K562 (cell line): Measurements from ENCODE around the gene DHPS. TPM values are rescaled to one million over a fixed set of nuclear protein-coding genes. Genes with fewer than 3 reads are reported as not detected.

Experiments
- BCL6 ChIP-seq: fragments of 250-450 bp; sonication (Bioruptor Pico); IDR thresholded peaks from 2 replicates; pipeline ENCODE4 v1.4.0; 2020
- BCOR ChIP-seq: fragments of 450-650 bp; IDR thresholded peaks from 2 replicates; pipeline ENCODE4 v1.6.1; 2016
- CREM ChIP-seq: IDR thresholded peaks from 2 replicates; pipeline ENCODE4 v1.6.1; 2014; ENCODE audit warnings: antibody characterized with exemption, low read depth
- ETS1 ChIP-seq: conservative IDR thresholded peaks from 2 replicates; pipeline ENCODE4 v1.6.1; 2011; ENCODE audit warnings: low read depth, mild to moderate bottlenecking, low read length; ENCODE audit not compliant: control insufficient read depth
- GABPA ChIP-seq: fragments of 200-800 bp; sonication (Bioruptor generic); conservative IDR thresholded peaks from 2 replicates; pipeline ENCODE4 v1.6.1; 2016; ENCODE audit warnings: low read depth, missing genetic modification characterization, missing compliant biosample characterization
- GABPB1 ChIP-seq: sonication (generic); formaldehyde crosslinking; IDR thresholded peaks from 2 replicates; pipeline ENCODE4 v1.8.0; 2022; ENCODE audit warnings: mild to moderate bottlenecking, missing genetic modification reagents
- HCFC1 ChIP-seq: IDR thresholded peaks from 2 replicates; pipeline ENCODE4 v1.6.1; 2012; ENCODE audit warnings: low read depth, low read length, improper control_type of control experiment
- JUND ChIP-seq, 2 experiments: IDR thresholded peaks; 2 replicates in 1 of 2; 3 replicates in 1 of 2; pipeline ENCODE4 v1.6.1; 2011; ENCODE audit warnings: borderline replicate concordance in 2 of 2, low read depth in 2 of 2, low read length in 2 of 2, improper control_type of control experiment in 1 of 2, missing biosample characterization in 1 of 2, missing genetic modification characterization in 1 of 2, missing genetic modification reagents in 1 of 2
- L3MBTL2 ChIP-seq: fragments of 450-650 bp; IDR thresholded peaks from 2 replicates; pipeline ENCODE4 v1.6.1; 2016; ENCODE audit warnings: mild to moderate bottlenecking, moderate library complexity
- MCM7 ChIP-seq, 2 experiments: fragments of 450-650 bp; IDR thresholded peaks; 2 replicates each; pipeline ENCODE4 v1.6.1; 2016 to 2018
- MXI1 ChIP-seq: IDR thresholded peaks from 2 replicates; pipeline ENCODE4 v1.6.1; 2011; ENCODE audit warnings: low read depth, mild to moderate bottlenecking, improper control_type of control experiment, low read length
- ZBTB7A ChIP-seq: IDR thresholded peaks from 2 replicates; pipeline ENCODE4 v1.6.1; 2011; ENCODE audit warnings: low read depth, mild to moderate bottlenecking, low read length, moderate library complexity, borderline replicate concordance; ENCODE audit not compliant: control insufficient read depth
- ZNF282 ChIP-seq: sonication (generic); formaldehyde crosslinking; IDR thresholded peaks from 2 replicates; pipeline ENCODE4 v1.8.1; 2023; ENCODE audit warnings: missing genetic modification reagents
- ZNF449 ChIP-seq: fragments of 250-450 bp; sonication (Bioruptor Pico); IDR thresholded peaks from 2 replicates; pipeline ENCODE4 v1.8.0; 2022; ENCODE audit warnings: moderate library complexity, mild to moderate bottlenecking, inconsistent platforms
- polyA plus RNA-seq, 8 experiments: library from polyadenylated mRNA; depleted of rRNA in 4 of 8; stranded (reverse) in 5 of 8; unstranded in 3 of 8; fragments of >200 nt; fragmentation: Nextera tagmentation in 2 of 8; fragmentation: Illumina TruSeq in 1 of 8; extraction: Ambion mirVana in 2 of 8; extraction: Trizol in 1 of 8; gene quantifications; 2 replicates each; pipeline versions ENCODE4 v1.2.1 to v1.2.3, GENCODE V29; 2011 to 2014; ENCODE audit warnings: inconsistent platforms in 1 of 8, missing spikeins in 1 of 8
- total RNA-seq, 7 experiments: library from RNA; depleted of rRNA in 6 of 7; stranded (reverse); fragments of >200 nt in 6 of 7; fragmentation: Illumina TruSeq in 2 of 7; extraction: Trizol in 2 of 7; gene quantifications; 2 replicates each; pipeline versions ENCODE4 v1.2.1 to v1.2.3, GENCODE V29; 2011 to 2021; ENCODE audit warnings: low replicate concordance in 1 of 7
- TF ChIP-seq, protein P1 (sequence below): sonication (generic); formaldehyde crosslinking; IDR thresholded peaks from 2 replicates; pipeline ENCODE4 v1.8.0; 2023; ENCODE audit warnings: missing genetic modification reagents, mild to moderate bottlenecking, borderline replicate concordance
- TF ChIP-seq, protein P2 (sequence below): sonication (generic); formaldehyde crosslinking; IDR thresholded peaks from 2 replicates; pipeline ENCODE4 v1.8.0; 2022; ENCODE audit warnings: missing genetic modification reagents, mild to moderate bottlenecking, moderate library complexity, borderline replicate concordance

DHPS gene
- total and polyA plus RNA-seq, 9 of the 15 experiments (the other 6 are each of a cell fraction or from before 2014, with no cell fraction given) = 47.1 to 110 (median 79.9) TPM

- TF ChIP-seq, protein P1, sequence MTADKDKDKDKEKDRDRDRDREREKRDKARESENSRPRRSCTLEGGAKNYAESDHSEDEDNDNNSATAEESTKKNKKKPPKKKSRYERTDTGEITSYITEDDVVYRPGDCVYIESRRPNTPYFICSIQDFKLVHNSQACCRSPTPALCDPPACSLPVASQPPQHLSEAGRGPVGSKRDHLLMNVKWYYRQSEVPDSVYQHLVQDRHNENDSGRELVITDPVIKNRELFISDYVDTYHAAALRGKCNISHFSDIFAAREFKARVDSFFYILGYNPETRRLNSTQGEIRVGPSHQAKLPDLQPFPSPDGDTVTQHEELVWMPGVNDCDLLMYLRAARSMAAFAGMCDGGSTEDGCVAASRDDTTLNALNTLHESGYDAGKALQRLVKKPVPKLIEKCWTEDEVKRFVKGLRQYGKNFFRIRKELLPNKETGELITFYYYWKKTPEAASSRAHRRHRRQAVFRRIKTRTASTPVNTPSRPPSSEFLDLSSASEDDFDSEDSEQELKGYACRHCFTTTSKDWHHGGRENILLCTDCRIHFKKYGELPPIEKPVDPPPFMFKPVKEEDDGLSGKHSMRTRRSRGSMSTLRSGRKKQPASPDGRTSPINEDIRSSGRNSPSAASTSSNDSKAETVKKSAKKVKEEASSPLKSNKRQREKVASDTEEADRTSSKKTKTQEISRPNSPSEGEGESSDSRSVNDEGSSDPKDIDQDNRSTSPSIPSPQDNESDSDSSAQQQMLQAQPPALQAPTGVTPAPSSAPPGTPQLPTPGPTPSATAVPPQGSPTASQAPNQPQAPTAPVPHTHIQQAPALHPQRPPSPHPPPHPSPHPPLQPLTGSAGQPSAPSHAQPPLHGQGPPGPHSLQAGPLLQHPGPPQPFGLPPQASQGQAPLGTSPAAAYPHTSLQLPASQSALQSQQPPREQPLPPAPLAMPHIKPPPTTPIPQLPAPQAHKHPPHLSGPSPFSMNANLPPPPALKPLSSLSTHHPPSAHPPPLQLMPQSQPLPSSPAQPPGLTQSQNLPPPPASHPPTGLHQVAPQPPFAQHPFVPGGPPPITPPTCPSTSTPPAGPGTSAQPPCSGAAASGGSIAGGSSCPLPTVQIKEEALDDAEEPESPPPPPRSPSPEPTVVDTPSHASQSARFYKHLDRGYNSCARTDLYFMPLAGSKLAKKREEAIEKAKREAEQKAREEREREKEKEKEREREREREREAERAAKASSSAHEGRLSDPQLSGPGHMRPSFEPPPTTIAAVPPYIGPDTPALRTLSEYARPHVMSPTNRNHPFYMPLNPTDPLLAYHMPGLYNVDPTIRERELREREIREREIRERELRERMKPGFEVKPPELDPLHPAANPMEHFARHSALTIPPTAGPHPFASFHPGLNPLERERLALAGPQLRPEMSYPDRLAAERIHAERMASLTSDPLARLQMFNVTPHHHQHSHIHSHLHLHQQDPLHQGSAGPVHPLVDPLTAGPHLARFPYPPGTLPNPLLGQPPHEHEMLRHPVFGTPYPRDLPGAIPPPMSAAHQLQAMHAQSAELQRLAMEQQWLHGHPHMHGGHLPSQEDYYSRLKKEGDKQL (CRISPR knock-in tag) = no peak
- TF ChIP-seq ETS1 = peak; percentile 85; the same call in 1 of the 2 replicates
- TF ChIP-seq CREM = peak; percentile 99
- TF ChIP-seq, protein P2, sequence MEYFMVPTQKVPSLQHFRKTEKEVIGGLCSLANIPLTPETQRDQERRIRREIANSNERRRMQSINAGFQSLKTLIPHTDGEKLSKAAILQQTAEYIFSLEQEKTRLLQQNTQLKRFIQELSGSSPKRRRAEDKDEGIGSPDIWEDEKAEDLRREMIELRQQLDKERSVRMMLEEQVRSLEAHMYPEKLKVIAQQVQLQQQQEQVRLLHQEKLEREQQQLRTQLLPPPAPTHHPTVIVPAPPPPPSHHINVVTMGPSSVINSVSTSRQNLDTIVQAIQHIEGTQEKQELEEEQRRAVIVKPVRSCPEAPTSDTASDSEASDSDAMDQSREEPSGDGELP (CRISPR knock-in tag) = peak; percentile 64; the same call in 1 of the 2 replicates
- no peak for TF ChIP-seq MCM7 (IDR thresholded peaks at IDR 0.05)
- TF ChIP-seq ZBTB7A = 0 out of 2 replicates have a peak, but pooled peaks have one; percentile 31
- TF ChIP-seq ZNF282 = 0 out of 2 replicates have a peak, but pooled peaks have one; percentile 10
- TF ChIP-seq L3MBTL2 = peak; percentile 39
- TF ChIP-seq BCOR = no peak
- peak; percentile 98 for TF ChIP-seq GABPA (tag)
- peak; percentile 87 for TF ChIP-seq HCFC1
- TF ChIP-seq ZNF449 (CRISPR knock-in tag) = no peak
- TF ChIP-seq MXI1 = peak; percentile 76
- TF ChIP-seq GABPB1 (CRISPR knock-in tag) = peak; percentile 98
- TF ChIP-seq JUND (IDR thresholded peaks at IDR 0.05; ENCODE audit: borderline replicate concordance, low read depth, low read length) = peak; percentile 32; the same call in 1 of the 2 replicates
- TF ChIP-seq JUND (tag; IDR thresholded peaks at IDR 0.05; ENCODE audit: borderline replicate concordance, low read depth, low read length) = no peak
- no peak for TF ChIP-seq BCL6
These were observed 15.0 kb upstream of the DHPS start, which contains the start of gene FBXW9 (continued) for GRCh38 chr19:12696366-12697335.
